ENCODE measurements around the gene MNAT1. TPM values are rescaled to one million over a fixed set of nuclear protein-coding genes. Genes with fewer than 3 reads are reported as not detected.

Gene MNAT1
- 32.4 and 45.7 TPM in 2 replicates for total RNA-seq (2014; rRNA removed; shearing (Covaris generic); ENCODE audit: low replicate concordance)

- Histone ChIP-seq H3K9me3 (no peaks in the 10 kb centered on the region), H3K4me3 (peak within 1 kb of the TSS; percentile 82), H3K27me3 (no peaks in the 10 kb centered on the region), H3K36me3 (no peaks in the 10 kb centered on the region)
- peak; percentile 69 for DNase-seq
Observed at GRCh38 chr14:60734465-60735242, at the start of gene MNAT1. Gene MNAT1 (plus strand): TSS chr14:60734761. CDS start chr14:60734863, 102 bp downstream.

- no peaks in the 10 kb centered on the region for H3K36me3 ChIP-seq
- no peaks in the 10 kb centered on the region for H3K27me3 ChIP-seq
- peak; percentile 1 for DNase-seq
- no peaks in the 10 kb centered on the region for H3K9me3 ChIP-seq
- no peak overlapping the region for H3K4me3 ChIP-seq
Observed at GRCh38 chr14:60686865-60687264, 47.7 kb upstream of the MNAT1 start.

- Histone ChIP-seq H3K9me3 (no peaks in the 10 kb centered on the region), H3K36me3 (no peaks in the 10 kb centered on the region), H3K4me3 (no peak overlapping the region), H3K27me3 (no peaks in the 10 kb centered on the region)
- DNase-seq, result no peak
Observed at GRCh38 chr14:60691383-60692113, 43.0 kb upstream of the MNAT1 start.

GRCh38 chr14:60695327-60695726 lies 39.2 kb upstream of the MNAT1 start:
- H3K9me3 ChIP-seq, result no peaks in the 10 kb centered on the region
- H3K27me3 ChIP-seq, result no peaks in the 10 kb centered on the region
- DNase-seq, result no peak
- no peaks in the 10 kb centered on the region for H3K36me3 ChIP-seq
- H3K4me3 ChIP-seq, result no peak overlapping the region

- Histone ChIP-seq H3K4me3 (no peak overlapping the region), H3K36me3 (no peaks in the 10 kb centered on the region), H3K9me3 (no peaks in the 10 kb centered on the region), H3K27me3 (no peaks in the 10 kb centered on the region)
- no peak for DNase-seq
Observed at GRCh38 chr14:60700598-60700997, 34.0 kb upstream of the MNAT1 start.

- Histone ChIP-seq H3K36me3 (no peaks in the 10 kb centered on the region), H3K4me3 (no peak overlapping the region), H3K9me3 (no peaks in the 10 kb centered on the region), H3K27me3 (no peaks in the 10 kb centered on the region)
- no peak for DNase-seq
Observed at GRCh38 chr14:60705100-60705499, 29.5 kb upstream of the MNAT1 start.

GRCh38 chr14:60707858-60708257 lies 26.7 kb upstream of the MNAT1 start:
- Histone ChIP-seq H3K27me3 (no peaks in the 10 kb centered on the region), H3K4me3 (no peak overlapping the region), H3K9me3 (no peaks in the 10 kb centered on the region), H3K36me3 (no peaks in the 10 kb centered on the region)
- DNase-seq, result no peak

GRCh38 chr14:60710494-60710893 lies 24.1 kb upstream of the MNAT1 start:
- no peak for DNase-seq
- Histone ChIP-seq H3K9me3 (no peaks in the 10 kb centered on the region), H3K36me3 (no peaks in the 10 kb centered on the region), H3K4me3 (no peak overlapping the region), H3K27me3 (no peaks in the 10 kb centered on the region)

GRCh38 chr14:60713513-60713912 lies 21.0 kb upstream of the MNAT1 start:
- no peak for DNase-seq
- Histone ChIP-seq H3K4me3 (no peak overlapping the region), H3K9me3 (no peaks in the 10 kb centered on the region), H3K27me3 (no peaks in the 10 kb centered on the region), H3K36me3 (no peaks in the 10 kb centered on the region)

GRCh38 chr14:60720391-60720790 lies 14.2 kb upstream of the MNAT1 start:
- DNase-seq, result no peak
- Histone ChIP-seq H3K27me3 (no peaks in the 10 kb centered on the region), H3K4me3 (no peak overlapping the region), H3K36me3 (no peaks in the 10 kb centered on the region), H3K9me3 (no peaks in the 10 kb centered on the region)

- Histone ChIP-seq H3K36me3 (no peaks in the 10 kb centered on the region), H3K27me3 (no peaks in the 10 kb centered on the region), H3K4me3 (no peak overlapping the region), H3K9me3 (no peaks in the 10 kb centered on the region)
- DNase-seq, result no peak
Observed at GRCh38 chr14:60720962-60721325, 13.6 kb upstream of the MNAT1 start.

GRCh38 chr14:60721326-60722106 lies 13.0 kb upstream of the MNAT1 start:
- no peaks in the 10 kb centered on the region for H3K27me3 ChIP-seq
- DNase-seq, result no peak

GRCh38 chr14:60722107-60722356 lies 12.5 kb upstream of the MNAT1 start:
- Histone ChIP-seq H3K27me3 (no peaks in the 10 kb centered on the region), H3K4me3 (peak overlapping the region; percentile 61), H3K36me3 (no peaks in the 10 kb centered on the region), H3K9me3 (no peaks in the 10 kb centered on the region)
- no peak for DNase-seq

More at GRCh38 chr14:60721326-60722106, 13.0 kb upstream of the MNAT1 start:
- H3K36me3 ChIP-seq, result no peaks in the 10 kb centered on the region
- peak overlapping the region; percentile 61 for H3K4me3 ChIP-seq
- H3K9me3 ChIP-seq, result no peaks in the 10 kb centered on the region

GRCh38 chr14:60722357-60723115 lies 12.0 kb upstream of the MNAT1 start:
- DNase-seq, result peak; percentile 27
- Histone ChIP-seq H3K36me3 (no peaks in the 10 kb centered on the region), H3K4me3 (peak overlapping the region; percentile 61), H3K27me3 (no peaks in the 10 kb centered on the region), H3K9me3 (no peaks in the 10 kb centered on the region)

GRCh38 chr14:60723116-60723906 lies 11.2 kb upstream of the MNAT1 start:
- peak; percentile 50 for DNase-seq
- Histone ChIP-seq H3K9me3 (no peaks in the 10 kb centered on the region), H3K36me3 (no peaks in the 10 kb centered on the region), H3K27me3 (no peaks in the 10 kb centered on the region), H3K4me3 (peak overlapping the region; percentile 61)
